B cell (primary cell): Measurements from ENCODE around the gene SENP1. TPM values are rescaled to one million over a fixed set of nuclear protein-coding genes. Genes with fewer than 3 reads are reported as not detected.
A peak's percentile ranks its signal among the peaks of the same experiment; 100 is the strongest.

Experiments used
- ATAC-seq: fragments of 200-7000 bp; cut with Tn5 transposase; one replicate; pipeline ENCODE4 v1.10.0; 2021; ENCODE audit warnings: low read depth, mild to moderate bottlenecking, moderate number of reproducible peaks, moderate library complexity
- CTCF ChIA-PET: fragments of 350-600 bp; sonication (Branson Sonifier 250); formaldehyde crosslinking; loops from one replicate; lab custom pipeline; 2021; ENCODE audit warnings: antibody characterized with exemption, inconsistent platforms; lab: Charles Lee
- POLR2A ChIA-PET: fragments of 350-600 bp; sonication (Branson Sonifier 250); formaldehyde crosslinking; loops from one replicate; lab custom pipeline; 2021; ENCODE audit warnings: antibody characterized with exemption; lab: Charles Lee
- DNase-seq: peaks from one replicate; pipeline ENCODE4 v3.0.0; 2013
- H2AFZ ChIP-seq: 2 replicates; pipeline ENCODE4 v1.6.1; 2012; ENCODE audit warnings: mild to moderate bottlenecking, low read depth, low read length; ENCODE audit not compliant: insufficient read depth, poor library complexity, severe bottlenecking
- H3K27ac ChIP-seq, 2 donors: 1 replicate in 1 of 2; 2 replicates in 1 of 2; pipeline ENCODE4 v1.5.1; 2012 to 2013; ENCODE audit warnings: low read length in 2 of 2, mild to moderate bottlenecking in 2 of 2, moderate library complexity in 1 of 2
- H3K27me3 ChIP-seq, 4 experiments: fragments of 200-600 bp in 1 of 4; sonication (generic) in 1 of 4; replicated peaks in 1 of 4; 1 replicate in 2 of 4; 2 replicates in 2 of 4; pipeline versions ENCODE4 v1.6.1 to v1.7.0; 2013 to 2016; ENCODE audit warnings: low read length in 3 of 4, mild to moderate bottlenecking in 2 of 4, mixed read lengths in 1 of 4, moderate library complexity in 1 of 4; ENCODE audit not compliant: insufficient read depth in 4 of 4, control insufficient read depth in 3 of 4; ENCODE audit errors: control extremely low read depth in 1 of 4
- H3K36me3 ChIP-seq, 2 experiments: replicated peaks in 1 of 2; 1 replicate in 1 of 2; 2 replicates in 1 of 2; pipeline versions ENCODE4 v1.6.1 to v1.7.1; 2013; ENCODE audit warnings: low read length in 1 of 2; ENCODE audit not compliant: insufficient read depth in 2 of 2, control insufficient read depth in 1 of 2; ENCODE audit errors: control extremely low read depth in 1 of 2, extremely low read depth in 1 of 2
- H3K4me1 ChIP-seq, 2 donors: fragments of 200-600 bp in 1 of 2; sonication (generic) in 1 of 2; 1 replicate in 1 of 2; 2 replicates in 1 of 2; pipeline versions ENCODE4 v1.5.1 to v1.6.1; 2013 to 2017; ENCODE audit warnings: low read length in 2 of 2; ENCODE audit not compliant: control insufficient read depth in 2 of 2, insufficient read depth in 2 of 2
- H3K4me2 ChIP-seq: replicated peaks from 2 replicates; pipeline ENCODE3; 2012; ENCODE audit warnings: mild to moderate bottlenecking, low read depth, low read length; ENCODE audit not compliant: poor library complexity, severe bottlenecking
- H3K4me3 ChIP-seq, 5 experiments: fragments of 200-600 bp in 1 of 5; sonication (generic) in 1 of 5; 1 replicate in 3 of 5; 2 replicates in 2 of 5; pipeline versions ENCODE4 v1.5.1 to v1.7.0; 2011 to 2016; ENCODE audit warnings: low read length in 4 of 5, mild to moderate bottlenecking in 4 of 5, low read depth in 2 of 5, control low read depth in 1 of 5, moderate library complexity in 1 of 5; ENCODE audit not compliant: insufficient read depth in 1 of 5; ENCODE audit errors: control extremely low read depth in 1 of 5, extremely low read depth in 1 of 5
- H3K79me2 ChIP-seq: fragments of 200-600 bp; sonication (generic); one replicate; pipeline ENCODE4 v1.6.0; 2016; ENCODE audit warnings: low read length; ENCODE audit not compliant: control insufficient read depth, insufficient read depth
- H3K9ac ChIP-seq: fragments of 200-600 bp; sonication (generic); 2 replicates; pipeline ENCODE4 v1.6.1; 2017; ENCODE audit warnings: mild to moderate bottlenecking, low read length, moderate library complexity
- H3K9me3 ChIP-seq, 3 donors: one replicate each; pipeline versions ENCODE4 v1.6.1 to v1.7.1; 2013; ENCODE audit warnings: low read length in 2 of 3; ENCODE audit not compliant: control insufficient read depth in 2 of 3, insufficient read depth in 1 of 3; ENCODE audit errors: control extremely low read depth in 1 of 3
- H4K20me1 ChIP-seq: 2 replicates; pipeline ENCODE4 v1.6.0; 2012; ENCODE audit warnings: mild to moderate bottlenecking, low read length; ENCODE audit not compliant: insufficient read depth, control insufficient read depth, poor library complexity, severe bottlenecking
- H3K27ac Mint-ChIP-seq: one replicate; pipeline ENCODE4 v1.8.0; 2021; ENCODE audit warnings: mixed read lengths
- H3K27me3 Mint-ChIP-seq: one replicate; pipeline ENCODE4 v1.8.0; 2021; ENCODE audit warnings: mixed read lengths
- H3K4me1 Mint-ChIP-seq: one replicate; pipeline ENCODE4 v1.8.0; 2021; ENCODE audit warnings: mixed read lengths
- H3K4me3 Mint-ChIP-seq: one replicate; pipeline ENCODE4 v1.8.0; 2021; ENCODE audit warnings: mixed read lengths
- H3K9me3 Mint-ChIP-seq: one replicate; pipeline ENCODE4 v1.8.0; 2022; ENCODE audit warnings: mixed read lengths; ENCODE audit not compliant: insufficient read depth
- EZH2 ChIP-seq: IDR thresholded peaks from 2 replicates; pipeline ENCODE4 v1.6.1; 2012; ENCODE audit warnings: borderline replicate concordance, low read depth, mild to moderate bottlenecking, moderate library complexity, low read length; ENCODE audit not compliant: insufficient read depth, poor library complexity, severe bottlenecking
- WGBS: methylation state at CpG from one replicate; pipeline ENCODE4 v1.1.5; 2013; ENCODE audit warnings: missing lambda C conversion rate; ENCODE audit not compliant: insufficient coverage; 5-methylcytosine and 5-hydroxymethylcytosine counted together
- intact Hi-C: fragments of 100-400 bp; cut with micrococcal nuclease; formaldehyde crosslinking; loops from one replicate; pipeline ENCODE4 v1.10.0; 2022
- polyA plus RNA-seq: library from polyadenylated mRNA; depleted of rRNA; stranded (reverse); fragments of >200 nt; gene quantifications from 2 replicates; pipeline ENCODE4 v1.2.3, GENCODE V29; 2012
- total RNA-seq, 2 donors: library from RNA; stranded (reverse); fragments of 120-200 nt in 1 of 2; gene quantifications; 1 replicate in 1 of 2; 2 replicates in 1 of 2; pipeline versions ENCODE4 v1.2.3 to v1.2.4, GENCODE V29; 2013 to 2022
- TF ChIP-seq, protein P1 (sequence below): fragments of 200-600 bp; IDR thresholded peaks from one replicate; pipeline ENCODE4 v1.8.0; 2022; ENCODE audit warnings: antibody characterized with exemption, mild to moderate bottlenecking

SENP1 gene
- total and polyA plus RNA-seq, 2 donors (not counting 1 experiment from before 2014, with no cell fraction given), result 7.3 to 44.8 TPM

DNA sequence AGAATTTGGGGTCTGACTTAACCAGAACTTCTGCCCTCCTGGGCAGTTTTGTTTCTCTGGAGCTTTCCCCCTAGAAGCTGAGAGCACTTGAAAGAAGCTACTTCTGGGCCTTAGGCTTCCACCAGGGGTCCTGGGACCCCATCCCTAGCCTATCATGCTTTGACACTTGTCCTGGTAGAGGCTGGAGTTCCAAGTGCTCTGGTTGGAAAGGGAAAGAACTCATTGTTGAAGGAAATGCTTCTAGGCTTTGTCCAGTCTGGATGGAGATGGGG is 100.2 kb downstream of the SENP1 start:
- POLR2A ChIA-PET, result no interaction called here
- TF ChIP-seq, protein P1, sequence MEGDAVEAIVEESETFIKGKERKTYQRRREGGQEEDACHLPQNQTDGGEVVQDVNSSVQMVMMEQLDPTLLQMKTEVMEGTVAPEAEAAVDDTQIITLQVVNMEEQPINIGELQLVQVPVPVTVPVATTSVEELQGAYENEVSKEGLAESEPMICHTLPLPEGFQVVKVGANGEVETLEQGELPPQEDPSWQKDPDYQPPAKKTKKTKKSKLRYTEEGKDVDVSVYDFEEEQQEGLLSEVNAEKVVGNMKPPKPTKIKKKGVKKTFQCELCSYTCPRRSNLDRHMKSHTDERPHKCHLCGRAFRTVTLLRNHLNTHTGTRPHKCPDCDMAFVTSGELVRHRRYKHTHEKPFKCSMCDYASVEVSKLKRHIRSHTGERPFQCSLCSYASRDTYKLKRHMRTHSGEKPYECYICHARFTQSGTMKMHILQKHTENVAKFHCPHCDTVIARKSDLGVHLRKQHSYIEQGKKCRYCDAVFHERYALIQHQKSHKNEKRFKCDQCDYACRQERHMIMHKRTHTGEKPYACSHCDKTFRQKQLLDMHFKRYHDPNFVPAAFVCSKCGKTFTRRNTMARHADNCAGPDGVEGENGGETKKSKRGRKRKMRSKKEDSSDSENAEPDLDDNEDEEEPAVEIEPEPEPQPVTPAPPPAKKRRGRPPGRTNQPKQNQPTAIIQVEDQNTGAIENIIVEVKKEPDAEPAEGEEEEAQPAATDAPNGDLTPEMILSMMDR, result no peak
- no peak for TF ChIP-seq EZH2
- Mint-ChIP-seq H3K9me3 (no peaks in the 10 kb centered on the region), H3K27ac (no peak overlapping the region), H3K27me3 (peaks cover 82% of the 10 kb centered on the region), H3K4me1 (peaks cover 34% of the 10 kb centered on the region), H3K4me3 (peak overlapping the region; percentile 67)
- CTCF ChIA-PET, result interaction anchor here (0.6 to 1.1 kb wide), 2 partner anchors 160 to 1093 kb away, joined by 3 to 4 read pairs; no protein-coding TSS in a partner anchor
- H3K4me3 ChIP-seq, result no peak overlapping the region
- peaks cover 46 to 53% of the 10 kb centered on the region in 2 donors for H3K4me1 ChIP-seq
- no peaks in the 10 kb centered on the region for H3K79me2 ChIP-seq
- intact Hi-C loops, result no loop called here
- H2AFZ ChIP-seq, result no peak overlapping the region
- H3K27ac ChIP-seq, result no peak overlapping the region
- H3K9me3 ChIP-seq, result peaks cover 0 to 27% (median 2%) of the 10 kb centered on the region in 3 donors
- H3K36me3 ChIP-seq, result no peaks in the 10 kb centered on the region
- ATAC-seq (no peak), DNase-seq (no peak)
- peaks cover 6% of the 10 kb centered on the region for H4K20me1 ChIP-seq
- H3K27me3 ChIP-seq, result peaks cover 2 to 85% (median 65%) of the 10 kb centered on the region in 4 experiments
- no peak overlapping the region for H3K9ac ChIP-seq
- H3K4me2 ChIP-seq, result no peak overlapping the region

DNA sequence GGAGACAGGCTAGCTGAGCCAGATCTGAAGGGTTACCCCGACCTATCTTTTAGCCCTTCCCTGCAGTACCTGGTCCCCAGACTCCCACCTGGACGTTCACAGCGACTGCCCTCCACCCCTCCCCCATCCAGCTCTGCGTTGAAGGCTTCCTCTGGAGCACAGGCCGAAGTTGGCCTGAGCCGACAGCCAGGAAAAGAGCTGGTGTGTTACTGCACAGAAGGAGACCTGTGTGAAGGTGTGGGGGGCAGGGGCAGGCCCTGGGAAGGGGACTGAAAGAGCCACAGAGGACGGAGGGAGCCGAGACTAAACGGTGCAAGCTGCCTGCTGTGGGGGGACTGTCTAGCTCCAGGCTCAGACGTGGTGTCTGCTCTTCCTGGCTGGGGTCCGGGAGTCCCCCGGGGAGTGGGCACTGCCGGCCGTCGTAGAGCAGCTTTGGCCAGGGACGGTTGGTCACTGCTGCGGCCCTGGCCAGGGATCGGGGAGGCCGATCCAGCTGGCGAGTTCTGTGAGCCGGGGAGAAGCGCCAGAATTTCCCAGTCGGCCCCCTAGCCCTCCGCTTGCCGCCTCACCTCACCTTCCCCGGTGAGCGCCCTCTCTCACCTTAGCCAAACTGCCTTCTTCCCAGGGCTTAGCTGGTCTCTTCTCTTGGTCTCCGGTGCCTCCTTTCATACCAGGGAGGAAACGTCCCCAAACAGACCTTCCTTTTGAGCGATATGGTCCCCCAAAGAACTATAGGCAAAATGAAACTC is 100.7 kb downstream of the SENP1 start:
- H3K4me1 Mint-ChIP-seq, result peaks cover 34% of the 10 kb centered on the region

More for the DNA sequence above, 100.7 kb downstream of the SENP1 start:
- no peak for TF ChIP-seq EZH2
- Histone ChIP-seq H3K79me2 (no peaks in the 10 kb centered on the region), H3K4me1 (peaks cover 46 to 53% of the 10 kb centered on the region in 2 donors), H4K20me1 (peaks cover 6% of the 10 kb centered on the region), H3K4me3 (peak overlapping the region in 1 of 5 experiments; percentile 47), H3K9me3 (peaks cover 0 to 27% (median 2%) of the 10 kb centered on the region in 3 donors), H2AFZ (no peak overlapping the region), H3K4me2 (peak overlapping the region; percentile 86), H3K36me3 (no peaks in the 10 kb centered on the region), H3K9ac (no peak overlapping the region), H3K27ac (no peak overlapping the region), H3K27me3 (peaks cover 2 to 85% (median 69%) of the 10 kb centered on the region in 4 experiments)
- ATAC-seq, result no peak
- WGBS, result 47% methylated on average over 28 of the region's 30 CpGs
- no peak overlapping the region for H3K27ac Mint-ChIP-seq
- peak overlapping the region; percentile 67 for H3K4me3 Mint-ChIP-seq
- intact Hi-C loops, result no loop called here
- ChIA-PET CTCF (no interaction called here), POLR2A (no interaction called here)
- no peak for DNase-seq
- H3K9me3 Mint-ChIP-seq, result no peaks in the 10 kb centered on the region
- H3K27me3 Mint-ChIP-seq, result peaks cover 86% of the 10 kb centered on the region
